ENCODE measurements around the gene RAD54L.

- TF ChIP-seq CTCF (conservative IDR thresholded peaks at IDR 0.05 in 1 of 2, IDR thresholded peaks at IDR 0.05 in 1 of 2; ENCODE audit: low read depth in 1 of 2, low read length in 2 of 2) (no peak), EZH2 (IDR thresholded peaks at IDR 0.05; ENCODE audit: low read length, missing control alignments) (no peak)
Observed at GRCh38 chr1:46219551-46220520, 27.7 kb upstream of the RAD54L start.

Data from fibroblast of lung (primary cell).